Lung microvascular endothelial cell (primary cell): Measurements from ENCODE around the gene ATP23. TPM values are rescaled to one million over a fixed set of nuclear protein-coding genes. Genes with fewer than 3 reads are reported as not detected.

Source experiments
- DNase-seq, 2 donors: peaks; one replicate each; pipeline versions ENCODE4 v3.0.0 to v3.0.0-alpha.2; 2010; ENCODE audit warnings: low read depth in 2 of 2
- total RNA-seq: library from RNA; depleted of rRNA; stranded (reverse); fragments of >200 nt; gene quantifications from 2 replicates; pipeline ENCODE4 v1.2.1, GENCODE V29; 2014

The ATP23 gene
- total RNA-seq, 1 donor from 2014 or later: 13.1 TPM

DNA sequence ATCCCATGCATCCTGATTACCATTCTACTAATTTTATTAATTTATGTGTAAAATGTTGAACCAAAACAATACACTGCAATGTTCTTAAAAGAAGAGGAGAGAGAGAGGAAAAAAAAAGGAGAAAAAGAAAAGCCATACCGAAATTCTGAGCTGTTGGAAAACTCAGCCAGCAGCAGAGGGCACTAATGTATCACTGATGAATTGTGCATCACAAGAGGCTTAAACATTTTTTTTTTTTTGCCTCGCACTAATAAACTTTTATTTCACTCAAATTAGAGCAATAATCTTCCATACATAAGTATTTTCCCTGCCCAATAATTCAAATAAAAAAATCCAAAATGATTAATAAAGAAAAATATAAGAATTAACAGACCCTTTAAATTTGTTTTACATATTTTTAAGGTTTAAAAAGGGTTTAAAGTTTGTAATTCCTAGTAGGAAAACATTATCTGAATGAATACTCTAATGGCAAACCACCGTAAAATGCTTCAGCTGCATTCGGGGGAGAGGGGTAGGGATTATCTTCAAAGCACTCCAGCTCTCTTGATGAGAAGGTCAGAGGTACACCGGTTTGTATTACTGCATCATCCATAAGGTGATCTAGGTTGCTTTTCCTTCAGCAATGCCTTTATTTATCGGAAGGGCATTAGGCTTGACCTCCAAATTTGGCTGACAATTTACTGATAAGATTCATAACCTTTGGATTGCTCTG, 41.9 kb downstream of the ATP23 start:
- DNase-seq: peak; percentile 76 to 83

DNA sequence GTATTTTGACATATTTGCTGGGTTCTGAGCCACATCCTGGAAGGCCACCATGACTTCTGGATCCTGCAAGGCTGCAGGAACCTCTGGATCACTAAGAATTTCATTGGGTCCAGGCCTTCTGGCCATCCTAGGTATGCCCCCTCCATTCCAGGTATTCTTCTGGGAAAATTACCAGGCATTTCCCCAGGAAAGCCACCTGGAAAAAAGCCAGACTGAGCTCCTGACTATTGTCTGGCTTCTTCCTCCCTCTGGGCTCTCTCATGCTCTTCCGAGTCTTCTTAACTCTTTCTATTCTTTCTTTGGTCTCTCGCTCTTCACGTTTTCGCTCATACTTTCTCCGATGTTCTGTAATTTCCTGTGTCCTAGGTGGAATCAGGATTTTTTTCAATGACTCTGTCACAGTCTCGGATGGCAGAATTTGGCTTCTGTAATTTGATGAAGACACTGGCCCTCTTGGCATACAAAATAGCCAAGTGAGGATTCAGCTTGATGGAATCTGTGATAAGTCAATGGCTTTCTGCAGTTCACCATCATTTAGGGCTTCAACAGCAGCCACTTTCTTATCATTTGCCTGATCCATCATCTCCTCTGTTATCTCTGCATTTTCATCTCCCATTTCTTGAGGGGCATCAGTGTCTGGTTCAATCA, 42.6 kb downstream of the ATP23 start:
- DNase-seq: peak in 1 of 2 donors; percentile 26

DNA sequence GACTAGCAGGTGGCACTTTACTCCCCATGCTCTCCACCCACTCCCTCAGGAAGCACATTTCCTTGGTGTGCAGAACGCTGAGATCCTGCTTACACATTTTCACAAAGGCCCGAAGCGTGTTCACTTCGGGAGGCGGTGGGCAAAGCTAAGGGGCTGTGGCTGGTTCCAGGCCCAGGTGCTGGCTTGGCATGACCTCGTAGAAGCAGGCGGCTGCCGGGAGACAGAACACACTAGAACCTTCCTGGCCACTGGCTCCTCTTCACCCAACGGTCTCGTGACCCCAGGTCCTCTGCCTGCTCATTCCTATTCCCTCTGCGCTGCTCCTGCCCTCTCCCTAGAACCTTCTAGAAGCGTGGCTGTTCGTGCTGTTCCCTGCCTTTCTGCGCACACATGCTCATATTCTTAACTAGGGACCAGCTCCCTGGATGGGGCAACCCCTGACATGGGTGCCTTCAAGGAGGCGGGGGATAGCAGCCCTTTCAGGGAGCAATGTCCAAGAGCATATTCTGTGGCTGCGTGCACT, 43.3 kb downstream of the ATP23 start:
- DNase-seq: no peak

DNA sequence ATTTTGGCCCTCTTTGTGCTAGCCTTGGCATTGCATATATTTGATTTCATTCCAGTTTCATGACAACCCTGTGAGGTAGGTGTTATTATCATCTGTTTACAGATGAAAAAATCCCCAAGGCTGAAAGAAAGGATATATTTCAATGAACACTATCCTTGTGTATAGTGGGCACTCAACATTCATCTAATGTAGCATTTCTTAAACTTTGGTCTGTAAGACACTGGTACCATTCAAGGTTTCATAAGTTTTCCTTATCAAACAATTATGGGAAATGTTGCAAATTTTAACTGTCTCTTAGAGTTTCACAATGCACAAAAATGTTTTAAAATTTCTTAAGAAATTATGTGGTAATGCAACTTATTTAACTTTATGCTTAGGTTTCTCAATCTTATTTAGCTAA, 44.3 kb downstream of the ATP23 start:
- no peak for DNase-seq

DNA sequence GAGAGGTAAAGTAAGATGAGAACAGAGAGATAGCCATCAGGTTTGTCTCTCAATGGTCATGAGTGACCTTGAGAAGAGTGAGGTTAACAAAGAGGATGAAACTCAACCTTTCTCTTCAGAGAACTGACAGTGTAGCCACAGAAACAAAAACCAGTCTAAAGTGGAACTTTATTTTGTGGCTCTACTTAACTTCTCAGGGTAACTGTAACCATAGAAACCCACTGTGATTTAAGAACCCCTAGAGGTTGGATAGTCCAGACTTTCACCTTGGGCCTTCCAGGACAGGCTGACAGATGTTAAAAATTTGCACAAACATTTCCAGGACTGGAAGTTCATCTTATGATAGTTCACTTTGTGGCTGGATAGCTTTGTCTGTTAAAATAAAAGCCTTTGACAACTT, 48.5 kb downstream of the ATP23 start:
- no peak for DNase-seq

DNA sequence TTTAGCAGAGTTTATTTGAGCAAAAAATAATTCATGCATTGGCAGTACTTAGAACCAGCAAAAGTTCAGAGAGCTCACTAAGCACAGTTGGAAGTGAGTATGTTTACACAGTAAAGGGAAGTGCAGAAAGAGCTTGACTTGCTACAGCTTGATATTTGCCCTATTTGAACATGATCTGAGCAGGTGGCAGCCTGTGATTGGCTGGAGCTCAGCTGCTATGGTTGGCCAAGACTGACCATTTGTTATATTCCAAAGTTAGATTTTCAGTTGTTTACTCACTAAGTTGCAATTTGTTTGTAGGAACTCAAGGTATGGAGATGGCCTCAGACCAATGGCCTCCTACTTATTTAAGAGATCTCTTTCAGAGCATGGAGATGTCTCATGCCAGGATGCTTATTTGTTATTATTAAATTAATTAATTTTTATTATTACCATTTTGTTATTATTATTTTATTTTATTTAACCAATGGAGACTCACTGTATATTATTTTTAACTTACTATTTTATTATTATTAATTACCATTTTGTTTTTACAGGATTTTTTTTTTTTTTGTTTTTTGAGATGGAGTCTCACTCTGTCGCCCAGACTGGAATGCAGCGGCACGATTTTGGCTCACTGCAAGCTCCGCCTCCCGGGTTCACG, 49.0 kb downstream of the ATP23 start:
- DNase-seq: no peak

DNA sequence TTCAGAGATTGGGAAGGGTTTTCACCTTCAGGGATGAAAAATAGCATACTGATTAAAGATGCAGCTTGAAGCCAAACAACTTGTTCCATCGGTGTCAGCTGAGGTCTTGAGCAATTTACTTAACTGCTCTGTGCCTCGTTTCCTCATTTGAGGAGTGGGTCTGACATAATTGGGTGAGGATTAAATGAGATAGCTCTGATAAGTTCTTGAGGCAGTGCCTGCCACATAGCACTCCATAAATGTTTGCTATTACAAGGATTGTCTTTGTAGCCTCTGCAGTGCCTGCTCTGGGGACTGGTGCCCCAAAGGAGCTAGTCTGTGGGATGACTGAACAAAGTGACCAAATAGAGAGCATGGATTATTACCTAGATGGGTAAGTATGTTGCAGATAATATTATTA, 50.6 kb downstream of the ATP23 start:
- no peak for DNase-seq

DNA sequence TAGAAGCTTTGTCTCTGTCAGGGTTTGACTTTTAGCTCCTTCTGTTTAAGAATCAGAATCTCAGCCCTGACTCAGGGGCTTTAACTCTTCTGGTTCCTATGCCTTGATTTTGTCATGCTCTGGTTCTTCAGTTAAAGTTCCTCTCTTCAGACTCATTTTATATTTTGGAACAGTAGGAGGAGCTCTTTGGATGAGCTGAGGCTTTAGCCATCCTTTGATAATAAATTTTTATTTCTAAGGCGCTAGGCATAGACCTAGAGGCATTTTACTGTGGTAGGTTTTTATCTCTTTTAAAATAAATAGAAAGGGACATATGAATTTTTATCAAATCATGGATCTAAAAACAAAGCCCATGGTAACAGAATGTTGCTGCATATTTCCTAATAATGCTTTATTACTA, 51.7 kb downstream of the ATP23 start:
- no peak for DNase-seq

DNA sequence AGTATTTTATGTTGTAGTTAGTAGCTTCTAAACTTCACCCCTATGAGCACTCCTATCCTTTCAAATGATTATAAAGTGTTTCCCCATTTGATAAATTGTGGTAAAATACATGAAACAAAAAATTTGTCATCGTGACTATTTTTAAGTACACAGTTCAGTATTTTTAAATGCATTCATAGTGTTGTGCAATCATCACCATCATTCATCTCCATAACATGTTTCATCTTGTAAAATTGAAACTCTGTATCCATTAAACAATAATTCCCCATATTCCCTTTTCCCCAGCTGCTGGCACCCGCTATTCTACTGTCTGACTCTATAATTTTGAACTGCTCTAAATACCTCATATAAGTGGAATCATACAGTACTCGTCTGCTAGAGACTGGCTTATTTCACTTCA, 52.5 kb downstream of the ATP23 start:
- no peak for DNase-seq

DNA sequence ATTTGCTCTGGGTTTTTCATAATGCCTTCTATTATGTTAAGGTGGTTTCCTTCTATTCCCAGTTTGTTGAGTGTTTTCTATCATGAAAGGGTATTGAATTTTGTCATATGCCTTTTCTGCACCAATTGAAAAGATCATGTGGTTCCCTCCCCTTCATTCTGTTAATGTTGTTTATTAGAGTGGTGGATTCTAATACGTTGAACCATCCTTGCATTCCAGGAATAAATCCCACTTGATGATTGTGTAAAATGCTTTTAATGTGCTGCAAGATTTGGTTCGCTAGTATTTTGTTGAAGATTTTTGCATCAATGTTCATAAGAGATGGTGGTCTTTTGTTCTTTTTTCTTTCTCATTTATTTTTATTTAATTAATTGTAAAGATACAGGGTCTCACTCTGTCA, 55.2 kb downstream of the ATP23 start:
- DNase-seq: no peak

DNA sequence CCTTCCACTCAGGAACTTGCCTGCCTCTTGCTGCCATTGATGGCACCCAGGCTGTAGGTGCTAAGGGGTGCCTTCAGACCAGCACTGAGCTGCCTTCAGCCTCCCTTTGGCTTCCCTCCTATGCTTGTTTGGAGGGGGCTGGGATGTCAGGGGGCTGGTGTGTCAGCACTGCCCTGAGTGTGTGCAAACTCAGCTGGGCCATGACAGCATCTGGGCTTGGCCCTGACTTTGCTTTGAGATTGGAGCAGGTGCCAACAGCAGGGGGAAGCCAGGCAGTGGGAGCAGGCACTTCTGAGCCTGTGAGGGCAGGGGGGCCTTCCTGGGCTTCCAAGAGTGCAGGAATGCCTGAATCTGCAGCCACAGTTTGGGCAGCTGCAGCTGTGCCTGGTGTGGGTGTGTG, 56.9 kb downstream of the ATP23 start:
- DNase-seq: no peak

DNA sequence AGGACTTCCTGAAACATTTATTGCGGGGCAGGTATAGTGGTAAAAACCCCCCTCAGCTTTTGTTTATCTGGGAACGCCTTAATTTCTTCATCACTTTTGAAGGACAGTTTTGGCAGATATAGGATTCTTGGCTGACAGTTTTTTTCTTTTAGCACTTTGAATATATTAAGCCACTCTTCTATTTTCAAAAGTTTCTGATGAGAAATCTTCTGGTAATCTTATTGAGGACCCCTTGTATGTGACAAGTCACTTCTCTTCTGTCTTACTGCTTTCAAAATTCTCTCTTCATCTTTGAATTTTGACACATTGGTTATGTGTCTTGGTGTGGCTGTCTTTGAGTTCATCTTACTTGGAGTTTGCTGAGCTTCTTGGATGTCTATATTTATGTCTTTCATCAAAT, 59.1 kb downstream of the ATP23 start:
- no peak for DNase-seq

DNA sequence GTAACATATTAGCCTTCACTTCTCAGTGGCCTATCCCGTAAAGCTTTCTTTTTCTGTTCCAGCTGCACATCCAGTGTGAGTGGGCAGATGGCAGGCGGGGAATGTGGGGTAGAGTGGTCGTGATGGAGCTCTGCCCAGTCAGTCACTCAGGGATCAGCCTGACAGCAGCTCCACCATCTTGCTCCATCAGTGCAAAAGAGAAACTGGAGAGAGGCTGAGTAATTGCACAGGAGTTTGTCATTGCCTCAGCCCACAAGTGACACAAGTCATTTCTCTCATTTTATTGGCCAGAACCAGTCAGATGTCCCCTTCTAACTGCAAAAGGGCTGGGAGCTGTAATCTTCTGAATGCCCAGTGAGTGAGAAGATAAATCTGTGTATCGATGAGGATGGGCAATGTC, 66.5 kb downstream of the ATP23 start:
- no peak for DNase-seq

DNA sequence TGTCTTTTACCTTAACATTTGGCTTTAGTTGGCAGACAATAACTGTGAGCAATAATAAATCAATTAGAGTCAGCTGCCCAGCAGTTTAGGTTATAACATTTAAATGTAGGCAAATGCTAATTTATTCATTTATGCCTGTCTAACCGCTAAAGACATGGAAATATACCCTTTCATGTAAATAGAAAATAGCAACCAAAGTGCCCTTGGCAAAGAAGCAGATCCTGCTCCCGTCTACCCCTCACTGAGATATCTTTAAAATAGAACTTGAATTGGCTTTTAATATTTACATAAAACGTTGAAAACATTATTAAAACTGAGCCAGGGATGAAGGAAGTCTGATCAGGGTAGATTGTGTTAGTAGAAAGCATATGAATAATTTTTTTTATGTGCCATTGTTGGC, 67.3 kb downstream of the ATP23 start:
- no peak for DNase-seq

Other genes with a start within 250 kb of the ATP23 start
- gene OS9, start 247.4 kb upstream of the ATP23 start, total RNA-seq: 156 and 234 TPM in 2 replicates
- gene AGAP2, start 202.8 kb upstream of the ATP23 start, total RNA-seq: 0.20 and 0.22 TPM in 2 replicates
- gene TSPAN31, start 196.5 kb upstream of the ATP23 start, total RNA-seq: 41.2 and 62.5 TPM in 2 replicates
- gene CDK4, start 189.3 kb upstream of the ATP23 start, total RNA-seq: 110 and 133 TPM in 2 replicates
- 2.4 and 5.6 TPM in 2 replicates for gene MARCHF9, start 186.5 kb upstream of the ATP23 start, total RNA-seq
- gene CYP27B1, start 174.5 kb upstream of the ATP23 start, total RNA-seq: under 0.01 TPM in 2 replicates
- 3.1 and 3.8 TPM in 2 replicates for gene METTL1, start 169.5 kb upstream of the ATP23 start, total RNA-seq
- gene EEF1AKMT3, start 169.0 kb upstream of the ATP23 start, total RNA-seq: 3.5 and 5.0 TPM in 2 replicates
- gene TSFM, start 158.8 kb upstream of the ATP23 start, total RNA-seq: 15.5 and 18.5 TPM in 2 replicates
- 0.65 and 2.2 TPM in 2 replicates for gene AVIL, start 122.8 kb upstream of the ATP23 start, total RNA-seq
- 47.9 and 62.3 TPM in 2 replicates for gene CTDSP2, start 94.8 kb upstream of the ATP23 start, total RNA-seq